Gastroesophageal sphincter (tissue), 3 donors: Measurements from ENCODE around the gene ELMO1.

Experiments used
- CTCF ChIP-seq, 4 experiments: fragments of 200-600 bp in 2 of 4; fragments of 450-650 bp in 2 of 4; sonication (generic) in 1 of 4; IDR thresholded peaks; one replicate each; pipeline ENCODE4 v1.5.1; 2017 to 2019; ENCODE audit warnings: antibody characterized with exemption in 4 of 4, mild to moderate bottlenecking in 2 of 4, moderate library complexity in 2 of 4
- EP300 ChIP-seq: sonication (generic); formaldehyde crosslinking; IDR thresholded peaks from one replicate; pipeline ENCODE4 v1.6.1; 2017; ENCODE audit warnings: antibody characterized with exemption, mild to moderate bottlenecking
- POLR2A ChIP-seq, 2 donors: fragments of 450-650 bp; IDR thresholded peaks; one replicate each; pipeline ENCODE4 v1.6.1; 2017; ENCODE audit warnings: antibody characterized with exemption in 2 of 2, mild to moderate bottlenecking in 2 of 2, moderate library complexity in 1 of 2
- POLR2AphosphoS5 ChIP-seq: sonication (generic); formaldehyde crosslinking; IDR thresholded peaks from one replicate; pipeline ENCODE4 v1.6.1; 2017; ENCODE audit warnings: antibody characterized with exemption

- TF ChIP-seq POLR2A (IDR thresholded peaks at IDR 0.05) = no peak
- no peak for TF ChIP-seq CTCF (IDR thresholded peaks at IDR 0.05)
- no peak for TF ChIP-seq POLR2AphosphoS5
- TF ChIP-seq EP300 = no peak
Measured at GRCh38 chr7:37256631-37257030, 192.0 kb downstream of the ELMO1 start.
